OCI-LY1 (cell line): ENCODE data around the gene FHOD3.

ENCODE experiments used
- CTCF ChIP-seq: fragments of 200-600 bp; sonication (generic), shearing (Covaris generic); IDR thresholded peaks from 2 replicates; pipeline ENCODE4 v1.5.1; 2017; ENCODE audit warnings: mild to moderate bottlenecking, antibody characterized with exemption, low read length, moderate library complexity, mixed read lengths
- EZH2 ChIP-seq: fragments of 200-600 bp; sonication (generic), shearing (Covaris generic); IDR thresholded peaks from 2 replicates; pipeline ENCODE4 v1.8.0; 2017; ENCODE audit warnings: borderline replicate concordance, mixed run types, mild to moderate bottlenecking, antibody characterized with exemption, low read length, moderate library complexity, mixed read lengths

- TF ChIP-seq CTCF: no peak
- no peak for TF ChIP-seq EZH2
Observed at GRCh38 chr18:36814994-36815393, 517.5 kb downstream of the FHOD3 start.
